ENCODE results near the gene HIP1R.
"Not testable (repeated sequence)": the region's sequence is repeated elsewhere in the genome, so short reads cannot be mapped to it uniquely, and the experiment has no call there.

HIP1R gene

DNA sequence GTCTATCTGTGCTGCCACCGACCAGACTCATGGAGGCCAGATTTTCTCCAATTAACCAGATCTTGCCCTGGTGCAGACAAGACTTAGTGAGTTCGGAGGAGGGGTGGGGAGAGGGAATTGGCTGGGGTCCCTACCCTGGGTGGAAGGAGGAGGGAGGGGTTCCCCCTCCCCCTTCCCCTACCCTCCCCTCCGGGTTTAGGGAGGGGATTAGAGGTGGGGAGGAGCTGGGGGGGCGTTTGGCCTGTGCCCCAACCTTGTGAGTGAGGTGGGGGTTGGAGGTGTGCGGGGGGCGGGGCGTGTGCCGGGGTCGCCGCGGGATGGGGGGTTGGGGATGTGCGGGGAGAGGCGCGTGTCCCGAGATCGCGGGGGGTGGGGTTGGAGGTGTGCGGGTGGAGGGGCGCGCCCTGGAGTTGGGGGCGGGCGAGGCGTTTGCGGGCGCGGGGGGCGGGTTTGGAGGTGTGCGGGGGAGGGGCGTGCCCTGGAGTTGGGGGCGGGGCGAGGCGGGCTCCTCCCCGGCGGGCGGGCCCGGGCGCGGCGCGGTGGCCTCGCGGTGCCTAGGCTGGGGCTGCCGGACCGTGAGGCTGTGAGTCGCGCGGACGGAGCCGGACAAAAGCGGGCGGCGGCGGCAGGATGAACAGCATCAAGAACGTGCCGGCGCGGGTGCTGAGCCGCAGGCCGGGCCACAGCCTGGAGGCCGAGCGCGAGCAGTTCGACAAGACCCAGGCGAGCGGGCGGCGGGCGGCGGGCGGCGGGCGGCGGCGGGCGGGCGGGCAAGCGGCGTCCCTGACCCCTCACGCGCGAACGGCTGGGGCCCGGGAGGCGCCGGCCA, at the start of gene HIP1R:
Gene HIP1R, plus strand, starts transcription at position 537 of the 829 bp plus-strand sequence. Its CDS starts 94 bp downstream, at position 631.
- DNase-seq (ENCODE audit: low read depth) = no peak

- DNase-seq (ENCODE audit: low read depth) = no peak
Measured at GRCh38 chr12:122785503-122785902, 49.8 kb upstream of the HIP1R start.

DNA sequence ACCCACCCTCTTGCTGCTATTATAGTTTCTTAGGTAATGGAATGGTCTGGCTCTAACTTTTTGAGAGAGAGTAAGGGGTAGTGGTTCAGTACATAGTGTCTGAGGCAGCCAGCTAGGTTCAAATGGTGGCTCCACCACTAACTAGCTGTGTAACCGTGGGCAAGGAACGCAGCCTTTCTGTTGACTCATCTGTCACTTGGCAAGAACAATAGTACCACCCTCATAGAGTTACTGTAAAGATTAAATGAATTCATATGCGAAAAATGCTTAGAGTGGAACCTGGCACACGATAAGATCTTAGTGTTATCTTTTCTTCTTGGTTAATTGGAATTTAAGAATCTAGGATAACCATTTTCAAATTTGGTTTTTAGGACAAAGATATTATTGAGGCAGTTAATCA, 46.9 kb upstream of the HIP1R start:
- DNase-seq (ENCODE audit: low read depth) = no peak

GRCh38 chr12:122789637-122790036, 45.6 kb upstream of the HIP1R start:
- no peak for DNase-seq (ENCODE audit: low read depth)

- DNase-seq (ENCODE audit: low read depth) = no peak
Measured at GRCh38 chr12:122790393-122791075, 44.7 kb upstream of the HIP1R start.

- DNase-seq (ENCODE audit: low read depth) = no peak
Measured at GRCh38 chr12:122793685-122794106, 41.6 kb upstream of the HIP1R start.

GRCh38 chr12:122795807-122796206, 39.5 kb upstream of the HIP1R start:
- no peak for DNase-seq (ENCODE audit: low read depth)

DNA sequence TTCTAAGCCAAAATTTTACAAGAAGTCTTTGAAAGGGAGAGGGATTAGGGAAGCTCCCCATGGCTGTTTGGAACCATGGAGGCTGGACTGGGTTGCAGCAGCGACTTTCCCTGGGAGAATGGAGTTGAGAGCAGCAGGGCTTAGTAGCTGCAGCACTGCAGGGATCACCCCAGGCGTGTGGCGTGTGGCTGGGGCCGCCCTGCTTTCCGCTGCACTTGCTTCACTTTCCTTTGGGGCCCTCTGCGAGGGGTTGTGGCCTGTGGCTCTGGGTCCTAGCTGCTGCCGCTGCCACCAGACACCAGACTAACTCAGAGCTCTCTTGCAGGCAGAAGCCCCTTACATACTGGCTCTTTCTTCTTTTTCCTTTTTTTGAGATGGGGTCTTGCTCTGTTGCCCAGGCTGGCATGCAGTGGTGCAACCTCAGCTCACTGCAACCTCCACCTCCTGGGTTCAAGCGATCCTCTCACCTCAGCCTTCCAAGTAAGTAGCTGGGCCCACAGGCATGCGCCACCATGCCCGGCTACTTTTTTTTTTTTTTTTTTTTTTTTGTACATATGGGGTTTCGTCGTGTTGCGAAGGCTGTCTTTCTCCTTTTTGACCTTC, 35.5 kb upstream of the HIP1R start:
- no peak for DNase-seq (ENCODE audit: low read depth)

GRCh38 chr12:122803937-122804336, 31.3 kb upstream of the HIP1R start:
- no peak for DNase-seq (ENCODE audit: low read depth)

DNA sequence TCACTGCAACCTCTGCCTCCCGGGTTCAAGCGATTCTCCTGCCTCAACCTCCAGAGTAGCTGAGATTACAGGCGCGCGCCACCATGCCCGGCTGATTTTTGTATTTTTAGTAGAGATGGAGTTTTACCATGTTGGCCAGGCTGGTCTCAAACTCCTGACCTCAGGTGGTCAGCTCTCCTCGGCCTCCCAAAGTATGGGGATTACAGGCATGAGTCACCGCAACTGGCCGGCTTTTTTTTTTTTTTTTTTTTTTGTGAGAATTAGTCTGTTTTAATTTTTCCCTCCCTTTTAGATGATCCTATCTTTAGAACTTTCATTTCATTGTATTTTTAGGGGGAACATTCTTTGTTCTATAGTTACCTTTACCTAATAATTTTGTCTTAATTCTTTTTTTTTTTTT, 30.3 kb upstream of the HIP1R start:
- DNase-seq (ENCODE audit: low read depth) = not testable (repeated sequence)

DNA sequence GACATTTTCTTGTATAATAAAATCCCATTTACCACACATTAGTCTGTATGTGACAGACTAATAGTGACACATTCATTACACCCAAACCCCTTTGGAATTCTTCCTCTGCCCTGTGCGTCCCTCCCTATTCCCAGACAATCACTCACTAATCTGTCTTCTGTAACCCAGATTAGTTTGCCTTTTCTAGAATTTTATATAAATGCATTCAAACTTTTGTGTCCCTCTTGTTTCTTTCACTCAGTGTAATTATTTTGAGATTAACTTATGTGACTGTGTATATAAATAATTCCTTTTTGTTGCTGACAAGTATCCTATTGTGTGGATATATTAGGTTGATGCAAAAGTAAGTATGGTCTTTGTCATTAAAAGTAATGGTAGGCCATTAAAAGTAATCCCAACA, 27.6 kb upstream of the HIP1R start:
- no peak for DNase-seq (ENCODE audit: low read depth)

DNA sequence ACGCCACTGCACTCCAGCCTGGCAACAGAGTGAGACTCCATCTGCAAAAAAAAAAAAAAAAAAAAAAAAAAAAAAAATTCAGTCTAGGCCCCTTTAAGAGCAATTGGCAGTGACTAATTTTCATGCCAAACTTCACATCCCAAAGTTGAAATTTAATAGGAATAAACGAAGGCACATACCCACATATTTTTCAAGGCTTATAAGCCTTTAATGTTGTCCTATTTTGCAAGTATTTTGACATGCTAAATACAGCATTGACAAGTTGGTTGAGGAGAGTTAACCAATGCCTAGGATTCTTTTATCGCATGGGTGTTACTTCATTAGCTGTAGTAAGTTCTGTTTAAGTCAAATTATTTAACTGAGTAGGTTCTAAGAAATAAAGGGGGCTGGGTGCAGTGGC, 23.5 kb upstream of the HIP1R start:
- no peak for DNase-seq (ENCODE audit: low read depth)

DNA sequence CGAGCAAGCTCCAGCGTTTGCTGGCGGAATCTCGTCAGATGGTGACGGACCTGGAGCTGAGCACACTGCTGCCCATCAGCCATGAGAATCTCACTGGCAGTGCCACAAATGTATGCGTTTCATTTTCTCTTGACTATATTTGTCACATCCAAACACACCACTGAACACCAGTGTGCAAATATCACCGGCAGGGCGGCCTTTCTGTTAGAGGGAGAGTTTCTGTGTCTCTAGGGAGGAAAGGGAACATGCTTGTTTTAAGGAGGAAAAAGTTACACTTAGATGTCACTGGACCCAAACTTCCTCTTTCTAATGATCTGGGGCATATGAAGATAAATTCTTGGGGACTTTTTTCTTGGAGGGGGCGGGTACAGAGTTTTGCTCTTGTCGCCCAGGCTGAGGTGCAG, 21.9 kb upstream of the HIP1R start:
- DNase-seq (ENCODE audit: low read depth) = no peak

DNA sequence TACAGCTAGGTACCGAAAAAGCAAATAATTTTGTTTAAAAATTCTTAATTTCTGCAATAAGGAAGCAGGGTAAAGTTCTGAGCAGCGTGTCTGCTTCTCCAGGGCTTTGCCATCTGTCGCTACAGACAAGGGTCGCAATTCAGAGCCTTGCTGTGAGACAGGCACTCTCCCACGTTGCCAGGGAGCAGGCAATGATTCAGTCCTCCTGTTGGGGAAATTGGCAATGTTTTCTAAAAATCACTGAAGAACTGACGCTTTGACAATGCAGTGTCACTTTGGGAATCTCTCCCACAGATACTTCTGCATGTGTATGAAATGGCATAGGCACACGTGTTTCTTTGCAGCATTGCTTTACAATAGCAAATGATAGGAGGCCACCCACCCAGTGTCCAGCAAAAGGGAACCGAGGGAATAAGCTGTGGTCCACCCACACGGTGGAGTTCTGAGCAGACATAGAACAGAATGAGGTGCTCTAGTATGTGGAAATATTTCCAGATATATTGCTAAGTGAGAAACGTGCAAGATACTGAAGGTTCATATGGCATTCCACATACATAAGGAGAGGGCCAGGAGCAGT, 16.0 kb upstream of the HIP1R start:
- DNase-seq (ENCODE audit: low read depth) = no peak

- no peak for DNase-seq (ENCODE audit: low read depth)
Measured at GRCh38 chr12:122820138-122820537, 15.1 kb upstream of the HIP1R start.

- DNase-seq (ENCODE audit: low read depth) = no peak
Measured at GRCh38 chr12:122820838-122821271, 14.4 kb upstream of the HIP1R start.

DNA sequence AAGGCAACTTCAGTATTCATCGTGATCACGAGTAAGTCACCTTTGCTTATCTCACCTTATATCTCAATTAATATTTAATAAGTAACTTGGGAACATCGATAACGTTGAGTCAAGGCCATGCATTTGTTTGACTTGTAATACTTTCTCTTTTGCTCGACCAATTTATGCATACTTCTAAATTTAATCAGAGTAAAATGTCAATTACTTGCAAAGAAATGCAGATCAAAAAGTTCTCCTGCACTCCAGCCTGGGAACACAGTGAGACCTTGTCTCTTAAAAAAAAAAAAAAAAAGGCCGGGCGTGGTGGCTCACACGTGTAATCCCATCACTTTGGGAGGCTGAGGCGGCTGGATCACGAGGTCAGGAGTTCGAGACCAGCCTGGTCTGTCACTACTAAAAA, 11.8 kb upstream of the HIP1R start:
- DNase-seq (ENCODE audit: low read depth) = no peak

GRCh38 chr12:122825773-122826724, 9.2 kb upstream of the HIP1R start:
- DNase-seq (ENCODE audit: low read depth) = no peak

DNA sequence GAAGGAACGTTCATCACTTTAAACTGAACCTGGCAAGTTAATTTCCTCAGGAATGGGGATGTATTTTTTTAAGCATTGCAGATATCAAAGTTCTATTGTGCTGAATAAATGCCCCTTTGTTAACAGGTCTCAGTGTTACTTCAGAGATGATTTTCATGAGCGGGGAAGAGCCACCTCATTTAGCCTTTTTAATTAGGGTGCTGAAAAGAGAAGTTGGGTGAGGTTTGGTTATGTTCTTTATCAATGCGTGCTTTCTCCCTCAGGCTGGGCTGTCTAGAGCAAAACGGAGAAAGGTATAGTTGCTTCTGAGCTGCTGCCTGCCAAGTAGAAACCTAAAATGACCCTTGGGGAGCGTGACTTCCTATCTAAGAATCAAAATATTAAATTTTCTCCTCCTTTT, 8.0 kb upstream of the HIP1R start:
- no peak for DNase-seq (ENCODE audit: low read depth)

DNA sequence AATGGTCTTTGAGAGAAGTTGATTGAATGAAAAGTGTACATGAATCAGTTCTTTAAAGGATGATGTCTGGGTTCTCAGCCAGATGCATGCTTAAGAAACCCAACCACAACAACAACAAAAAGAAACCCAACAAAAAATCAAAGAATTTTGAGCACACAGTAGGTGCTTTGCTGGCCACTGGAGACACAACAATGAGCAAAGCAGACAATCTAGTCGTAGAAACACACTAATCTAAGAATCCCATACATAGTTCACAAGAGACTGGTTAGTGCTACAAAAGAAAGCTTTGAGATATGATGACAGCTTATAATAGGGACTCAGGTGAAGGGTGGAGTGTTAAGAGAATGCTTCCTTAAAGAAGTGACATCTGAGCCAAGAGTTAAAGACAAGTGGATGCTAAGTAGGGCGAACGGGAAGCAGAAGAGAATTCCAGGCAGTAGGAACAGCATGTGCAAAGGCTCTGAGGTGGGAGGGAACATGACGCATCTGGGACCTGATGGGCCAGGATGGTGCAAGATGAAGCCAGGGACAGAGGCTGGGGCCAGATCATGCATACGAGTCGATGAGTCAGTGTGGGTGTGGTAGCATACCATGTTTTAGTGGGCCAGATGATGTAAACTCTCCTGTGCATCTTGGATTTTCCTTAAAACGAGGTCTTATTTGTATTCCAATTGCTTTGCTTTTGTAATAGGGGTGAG, 4.6 kb upstream of the HIP1R start:
- DNase-seq (ENCODE audit: low read depth) = no peak
